Transverse colon (tissue), 4 donors: ENCODE results near the gene HS3ST4.

Source experiments
- CTCF ChIP-seq, 5 experiments: fragments of 200-600 bp in 3 of 5; fragments of 450-650 bp in 2 of 5; sonication (generic) in 3 of 5; IDR thresholded peaks; 1 replicate in 2 of 5; 2 replicates in 3 of 5; pipeline ENCODE4 v1.5.1; 2016 to 2017; ENCODE audit warnings: antibody characterized with exemption in 5 of 5, inconsistent platforms in 3 of 5, mild to moderate bottlenecking in 2 of 5, moderate library complexity in 1 of 5
- POLR2A ChIP-seq: fragments of 450-650 bp; IDR thresholded peaks from one replicate; pipeline ENCODE4 v1.6.1; 2016; ENCODE audit warnings: antibody characterized with exemption, mild to moderate bottlenecking, moderate library complexity
- POLR2AphosphoS5 ChIP-seq, 3 donors: sonication (generic); formaldehyde crosslinking; IDR thresholded peaks; one replicate each; pipeline ENCODE4 v1.6.1; 2016; ENCODE audit warnings: antibody characterized with exemption in 3 of 3

GRCh38 chr16:25910971-25911370, 219.2 kb downstream of the HS3ST4 start:
- TF ChIP-seq CTCF (IDR thresholded peaks at IDR 0.05) (no peak), POLR2AphosphoS5 (IDR thresholded peaks at IDR 0.05) (no peak), POLR2A (no peak)
